ENCODE data around the gene ITGA3. TPM values are rescaled to one million over a fixed set of nuclear protein-coding genes. Genes with fewer than 3 reads are reported as not detected.

ITGA3 gene
- total and polyA plus RNA-seq, 2 of the 13 experiments (the other 11 are each of a cell fraction or from before 2014, with no cell fraction given): 0.48 to 0.69 TPM

- TF ChIP-seq CENPBD1 (CRISPR knock-in tag; IDR thresholded peaks at IDR 0.05; ENCODE audit: borderline replicate concordance, low read depth) (no peak), ZFP91 (CRISPR knock-in tag; IDR thresholded peaks at IDR 0.05; ENCODE audit: borderline replicate concordance) (peak; percentile 63; the same call in 1 of the 2 replicates), RXRA (CRISPR knock-in tag; IDR thresholded peaks at IDR 0.05) (peak; percentile 7; the same call in 1 of the 2 replicates), EEA1 (CRISPR knock-in tag; IDR thresholded peaks at IDR 0.05; ENCODE audit: borderline replicate concordance) (no peak; the same call in 1 of the 2 replicates), ATF7-NPFF (CRISPR knock-in tag; IDR thresholded peaks at IDR 0.05; ENCODE audit: low read depth) (peak; percentile 65; the same call in 1 of the 2 replicates), ZNF331 (CRISPR knock-in tag; IDR thresholded peaks at IDR 0.05) (peak; percentile 30; the same call in 1 of the 2 replicates), ZSCAN31 (CRISPR knock-in tag; IDR thresholded peaks at IDR 0.05; ENCODE audit: low read depth) (no peak), TCF7 (IDR thresholded peaks at IDR 0.05; ENCODE audit: low read depth) (no peak), ZNF44 (CRISPR knock-in tag; IDR thresholded peaks at IDR 0.05) (no peak), ADNP (CRISPR knock-in tag; IDR thresholded peaks at IDR 0.05) (no peak), ZNF232 (CRISPR knock-in tag; IDR thresholded peaks at IDR 0.05; ENCODE audit: borderline replicate concordance) (0 out of 2 replicates have a peak, but pooled peaks have one; percentile 34), HDAC2 (CRISPR knock-in tag; IDR thresholded peaks at IDR 0.05) (no peak), ZFAT (CRISPR knock-in tag; conservative IDR thresholded peaks at IDR 0.05) (no peak), ATF7 (IDR thresholded peaks at IDR 0.05) (no peak), ATF7 (CRISPR knock-in tag; IDR thresholded peaks at IDR 0.05) (no peak), ETV5 (CRISPR knock-in tag; IDR thresholded peaks at IDR 0.05; ENCODE audit: borderline replicate concordance) (peak; percentile 18; the same call in 1 of the 2 replicates), ZNF746 (CRISPR knock-in tag; IDR thresholded peaks at IDR 0.05) (no peak), U2AF1 (optimal IDR thresholded peaks at IDR 0.05; ENCODE audit: low read depth, low read length) (no peak)
- TF ChIP-seq, protein P1, sequence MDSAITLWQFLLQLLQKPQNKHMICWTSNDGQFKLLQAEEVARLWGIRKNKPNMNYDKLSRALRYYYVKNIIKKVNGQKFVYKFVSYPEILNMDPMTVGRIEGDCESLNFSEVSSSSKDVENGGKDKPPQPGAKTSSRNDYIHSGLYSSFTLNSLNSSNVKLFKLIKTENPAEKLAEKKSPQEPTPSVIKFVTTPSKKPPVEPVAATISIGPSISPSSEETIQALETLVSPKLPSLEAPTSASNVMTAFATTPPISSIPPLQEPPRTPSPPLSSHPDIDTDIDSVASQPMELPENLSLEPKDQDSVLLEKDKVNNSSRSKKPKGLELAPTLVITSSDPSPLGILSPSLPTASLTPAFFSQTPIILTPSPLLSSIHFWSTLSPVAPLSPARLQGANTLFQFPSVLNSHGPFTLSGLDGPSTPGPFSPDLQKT (CRISPR knock-in tag; IDR thresholded peaks at IDR 0.05; ENCODE audit: borderline replicate concordance): no peak
- TF ChIP-seq, protein P2, sequence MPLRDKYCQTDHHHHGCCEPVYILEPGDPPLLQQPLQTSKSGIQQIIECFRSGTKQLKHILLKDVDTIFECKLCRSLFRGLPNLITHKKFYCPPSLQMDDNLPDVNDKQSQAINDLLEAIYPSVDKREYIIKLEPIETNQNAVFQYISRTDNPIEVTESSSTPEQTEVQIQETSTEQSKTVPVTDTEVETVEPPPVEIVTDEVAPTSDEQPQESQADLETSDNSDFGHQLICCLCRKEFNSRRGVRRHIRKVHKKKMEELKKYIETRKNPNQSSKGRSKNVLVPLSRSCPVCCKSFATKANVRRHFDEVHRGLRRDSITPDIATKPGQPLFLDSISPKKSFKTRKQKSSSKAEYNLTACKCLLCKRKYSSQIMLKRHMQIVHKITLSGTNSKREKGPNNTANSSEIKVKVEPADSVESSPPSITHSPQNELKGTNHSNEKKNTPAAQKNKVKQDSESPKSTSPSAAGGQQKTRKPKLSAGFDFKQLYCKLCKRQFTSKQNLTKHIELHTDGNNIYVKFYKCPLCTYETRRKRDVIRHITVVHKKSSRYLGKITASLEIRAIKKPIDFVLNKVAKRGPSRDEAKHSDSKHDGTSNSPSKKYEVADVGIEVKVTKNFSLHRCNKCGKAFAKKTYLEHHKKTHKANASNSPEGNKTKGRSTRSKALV (CRISPR knock-in tag; IDR thresholded peaks at IDR 0.05): peak; percentile 96
Measured at GRCh38 chr17:50117202-50118051, 61.5 kb downstream of the ITGA3 start (continued).
